GM12878 (cell line): ENCODE data around the gene FAM131B.

Experiments used
- BMI1 ChIP-seq: fragments of 450-650 bp; IDR thresholded peaks from 2 replicates; pipeline ENCODE4 v1.6.1; 2016; ENCODE audit warnings: mild to moderate bottlenecking, moderate library complexity, borderline replicate concordance
- CHD4 ChIP-seq: fragments of 200-600 bp; sonication (generic); IDR thresholded peaks from 2 replicates; pipeline ENCODE4 v1.6.1; 2016; ENCODE audit warnings: mild to moderate bottlenecking
- CTCF ChIP-seq, 3 experiments: IDR thresholded peaks in 2 of 3; conservative IDR thresholded peaks in 1 of 3; 2 replicates each; pipeline ENCODE4 v1.5.1; 2011; ENCODE audit warnings: low read depth in 3 of 3, low read length in 3 of 3, mild to moderate bottlenecking in 3 of 3, control low read depth in 2 of 3, moderate library complexity in 2 of 3, inconsistent platforms in 1 of 3, mixed read lengths in 1 of 3; ENCODE audit not compliant: control insufficient read depth in 2 of 3, insufficient read depth in 1 of 3; ENCODE audit errors: extremely low read depth in 1 of 3
- MAX ChIP-seq: IDR thresholded peaks from 2 replicates; pipeline ENCODE4 v1.6.1; 2012; ENCODE audit warnings: low read depth, low read length, improper control_type of control experiment
- POLR2A ChIP-seq: IDR thresholded peaks from 2 replicates; pipeline ENCODE4 v1.6.1; 2011; ENCODE audit warnings: low read depth, mild to moderate bottlenecking, low read length
- POLR2AphosphoS5 ChIP-seq: IDR thresholded peaks from 2 replicates; pipeline ENCODE4 v1.6.1; 2011; ENCODE audit warnings: mild to moderate bottlenecking, low read length, inconsistent platforms
- RCOR1 ChIP-seq: conservative IDR thresholded peaks from 2 replicates; pipeline ENCODE4 v1.6.1; 2012; ENCODE audit warnings: low read depth, low read length, improper control_type of control experiment
- SP1 ChIP-seq: IDR thresholded peaks from one replicate; pipeline ENCODE4 v1.6.1; 2011; ENCODE audit warnings: low read depth, low read length

DNA sequence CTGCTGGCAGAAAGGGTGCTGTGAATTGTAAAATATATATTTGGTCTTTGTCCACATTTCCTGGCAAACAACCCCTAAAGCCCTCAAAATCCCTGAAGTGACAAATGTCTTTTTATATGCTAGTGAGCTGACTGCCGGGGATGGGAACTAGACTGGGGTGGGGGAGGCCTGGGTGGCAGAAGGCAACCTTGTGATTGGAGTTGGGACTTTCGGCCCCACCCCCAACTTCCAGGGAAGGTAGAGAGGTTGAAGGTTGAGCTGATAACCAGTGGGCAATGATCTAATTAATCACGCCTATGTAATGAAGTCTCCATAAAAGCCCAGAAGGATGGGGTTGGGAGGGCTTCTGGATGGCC lies 43.5 kb upstream of the FAM131B start:
- no peak for TF ChIP-seq MAX
- TF ChIP-seq POLR2A = no peak
- no peak for TF ChIP-seq SP1
- TF ChIP-seq RCOR1 = no peak
- no peak for TF ChIP-seq POLR2AphosphoS5
- no peak for TF ChIP-seq CTCF (IDR thresholded peaks at IDR 0.05 in 2 of 3, conservative IDR thresholded peaks at IDR 0.05 in 1 of 3; ENCODE audit: control insufficient read depth in 2 of 3, extremely low read depth in 1 of 3, insufficient read depth in 1 of 3, low read depth in 3 of 3, low read length in 3 of 3)
- no peak for TF ChIP-seq CHD4
- no peak for TF ChIP-seq BMI1
